ENCODE measurements around the gene UBTD2. TPM values are rescaled to one million over a fixed set of nuclear protein-coding genes. Genes with fewer than 3 reads are reported as not detected.
"Not testable (repeated sequence)": the region's sequence is repeated elsewhere in the genome, so short reads cannot be mapped to it uniquely, and the experiment has no call there.

Gene UBTD2
- total RNA-seq, 1 experiment from 2014 or later, result 22.6 TPM

- Histone ChIP-seq H3K4me1 (ENCODE audit: insufficient read depth, low read length) (no peaks in the 10 kb centered on the region), H3K36me3 (ENCODE audit: low read depth, low read length) (no peaks in the 10 kb centered on the region), H3K27me3 (ENCODE audit: low read length) (no peaks in the 10 kb centered on the region), H3K9me2 (replicated peaks; ENCODE audit: low read length) (no peaks in the 10 kb centered on the region), H3K27ac (ENCODE audit: low read length) (no peak overlapping the region), H3K79me2 (ENCODE audit: low read length) (no peaks in the 10 kb centered on the region), H3K4me2 (ENCODE audit: low read length) (no peak overlapping the region), H3K4me3 (ENCODE audit: low read length) (no peak overlapping the region), H3K9me3 (ENCODE audit: low read length) (no peaks in the 10 kb centered on the region), H4K20me1 (ENCODE audit: low read length) (no peaks in the 10 kb centered on the region), H3F3A (ENCODE audit: low read length, unreplicated experiment) (no peaks in the 10 kb centered on the region), H3K9ac (ENCODE audit: low read length) (no peak overlapping the region), H2AFZ (ENCODE audit: low read length) (peak overlapping the region; percentile 28; the same call in 1 of the 2 replicates)
- TF ChIP-seq CTCF (conservative IDR thresholded peaks at IDR 0.05; ENCODE audit: low read depth, low read length) (peak; percentile 92), EZH2 (IDR thresholded peaks at IDR 0.05; ENCODE audit: low read length, unreplicated experiment) (no peak)
- no TSS peak for BruUV-seq (replicated peaks)
- ChIA-PET CTCF (interaction anchor here (0.6 to 1.1 kb wide), 5 partner anchors 10 to 105 kb away, joined by 3 to 7 read pairs (median 3); partner anchors contain the start of genes STK10 and UBTD2), POLR2A (ENCODE audit: unreplicated experiment) (no interaction called here)
- DNase-seq (peak; percentile 81), ATAC-seq (peak; percentile 99)
- intact Hi-C loops (cut with micrococcal nuclease), result loop anchor here (1.0 to 5.0 kb wide), 3 partner anchors 105 to 381 kb away; partner anchors contain the start of gene STK10
Observed at GRCh38 chr5:172293054-172293744, 9.6 kb upstream of the UBTD2 start.

- not testable (repeated sequence) for H2AFZ ChIP-seq (ENCODE audit: low read length); DNase-seq; H3F3A ChIP-seq (ENCODE audit: low read length, unreplicated experiment); ATAC-seq; H3K9ac ChIP-seq (ENCODE audit: low read length); H3K9me2 ChIP-seq (replicated peaks; ENCODE audit: low read length); H3K27ac ChIP-seq (ENCODE audit: low read length); H3K36me3 ChIP-seq (ENCODE audit: low read depth, low read length); H4K20me1 ChIP-seq (ENCODE audit: low read length); H3K79me2 ChIP-seq (ENCODE audit: low read length); BruUV-seq (replicated peaks); H3K9me3 ChIP-seq (ENCODE audit: low read length); H3K4me1 ChIP-seq (ENCODE audit: insufficient read depth, low read length); H3K4me2 ChIP-seq (ENCODE audit: low read length); H3K27me3 ChIP-seq (ENCODE audit: low read length); H3K4me3 ChIP-seq (ENCODE audit: low read length)
- intact Hi-C loops (cut with micrococcal nuclease), result loop anchor here (5.0 kb wide), 1 partner anchor 380 kb away; no protein-coding TSS in a partner anchor
- ChIA-PET POLR2A (ENCODE audit: unreplicated experiment) (interaction anchor here (0.6 kb wide), 1 partner anchor 199 kb away, joined by 4 read pairs; no protein-coding TSS in a partner anchor), CTCF (interaction anchor here (0.6 kb wide), 2 partner anchors 133 to 176 kb away, joined by 3 to 4 read pairs; no protein-coding TSS in a partner anchor)
Observed at GRCh38 chr5:172291837-172292236, 8.3 kb upstream of the UBTD2 start.

GRCh38 chr5:172288465-172288864, 4.9 kb upstream of the UBTD2 start:
- Histone ChIP-seq H3K27ac (ENCODE audit: low read length) (no peak overlapping the region), H3K4me3 (ENCODE audit: low read length) (no peak overlapping the region), H3K9me3 (ENCODE audit: low read length) (no peaks in the 10 kb centered on the region), H3K27me3 (ENCODE audit: low read length) (no peaks in the 10 kb centered on the region), H3K36me3 (ENCODE audit: low read depth, low read length) (no peaks in the 10 kb centered on the region), H3K9ac (ENCODE audit: low read length) (no peak overlapping the region), H3F3A (ENCODE audit: low read length, unreplicated experiment) (no peaks in the 10 kb centered on the region), H3K9me2 (replicated peaks; ENCODE audit: low read length) (no peaks in the 10 kb centered on the region), H2AFZ (ENCODE audit: low read length) (no peak overlapping the region), H3K4me2 (ENCODE audit: low read length) (no peak overlapping the region), H4K20me1 (ENCODE audit: low read length) (no peaks in the 10 kb centered on the region), H3K4me1 (ENCODE audit: insufficient read depth, low read length) (peaks cover 7% of the 10 kb centered on the region; the same call in 1 of the 2 replicates), H3K79me2 (ENCODE audit: low read length) (no peaks in the 10 kb centered on the region)
- intact Hi-C loops (cut with micrococcal nuclease), result loop anchor here (10.0 kb wide), 1 partner anchor 166 kb away; the partner anchor contains the start of gene SH3PXD2B
- ChIA-PET POLR2A (ENCODE audit: unreplicated experiment) (no interaction called here), CTCF (no interaction called here)
- no peak for TF ChIP-seq EZH2phosphoT487 (IDR thresholded peaks at IDR 0.05; ENCODE audit: borderline replicate concordance, low read length)
- TF ChIP-seq CTCF (conservative IDR thresholded peaks at IDR 0.05; ENCODE audit: low read depth, low read length), result no peak
- TF ChIP-seq EZH2 (IDR thresholded peaks at IDR 0.05; ENCODE audit: low read length, unreplicated experiment), result no peak
- no TSS peak for BruUV-seq (replicated peaks)
- DNase-seq (no peak), ATAC-seq (no peak)

- H3K9me3 ChIP-seq (ENCODE audit: low read length); H3K9me2 ChIP-seq (replicated peaks; ENCODE audit: low read length); H2AFZ ChIP-seq (ENCODE audit: low read length); DNase-seq; H3K27me3 ChIP-seq (ENCODE audit: low read length); H3K4me1 ChIP-seq (ENCODE audit: insufficient read depth, low read length); BruUV-seq (replicated peaks); H3F3A ChIP-seq (ENCODE audit: low read length, unreplicated experiment); H3K4me2 ChIP-seq (ENCODE audit: low read length); ATAC-seq; H4K20me1 ChIP-seq (ENCODE audit: low read length); H3K27ac ChIP-seq (ENCODE audit: low read length); H3K9ac ChIP-seq (ENCODE audit: low read length); H3K4me3 ChIP-seq (ENCODE audit: low read length); H3K36me3 ChIP-seq (ENCODE audit: low read depth, low read length); POLR2A ChIA-PET (ENCODE audit: unreplicated experiment): not testable (repeated sequence)
- peaks cover 13% of the 10 kb centered on the region for H3K79me2 ChIP-seq (ENCODE audit: low read length)
- intact Hi-C loops (cut with micrococcal nuclease), result loop anchor here (10.0 kb wide), 1 partner anchor 168 kb away; the partner anchor contains the start of gene SH3PXD2B
- CTCF ChIA-PET, result interaction anchor here (0.6 to 0.7 kb wide), 2 partner anchors 228 to 583 kb away, joined by 7 read pairs; no protein-coding TSS in a partner anchor
Observed at GRCh38 chr5:172287140-172287539, 3.6 kb upstream of the UBTD2 start.

Data from PC-3 (cell line).